Measurements from ENCODE around the gene ALK. TPM values are rescaled to one million over a fixed set of nuclear protein-coding genes. Genes with fewer than 3 reads are reported as not detected.

Gene ALK
- total RNA-seq, 1 experiment from 2014 or later = 14.7 TPM

DNA sequence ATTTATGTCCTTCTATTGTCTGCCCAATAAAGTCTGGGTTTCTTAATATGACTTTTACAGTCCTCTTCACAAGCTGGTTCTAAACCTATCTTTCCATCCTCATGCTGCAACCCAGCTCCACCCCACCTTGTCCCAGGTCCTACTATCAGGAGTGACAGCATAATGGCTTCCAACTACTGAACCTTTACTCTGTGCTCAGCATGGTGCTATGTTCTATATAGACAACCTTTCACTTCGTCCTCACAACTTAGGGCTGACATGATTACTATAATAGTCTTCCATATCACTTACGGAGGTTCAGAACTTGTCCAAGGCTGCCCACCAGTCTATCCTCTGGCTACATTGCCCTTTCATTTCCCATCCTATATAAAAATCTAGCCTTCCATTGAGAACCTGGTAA lies 256.8 kb downstream of the ALK start:
- BruUV-seq (replicated peaks) = no TSS peak
- no peaks in the 10 kb centered on the region for H3K9me3 ChIP-seq (ENCODE audit: low read depth, low read length, poor library complexity, severe bottlenecking)
- CTCF ChIA-PET = no interaction called here

DNA sequence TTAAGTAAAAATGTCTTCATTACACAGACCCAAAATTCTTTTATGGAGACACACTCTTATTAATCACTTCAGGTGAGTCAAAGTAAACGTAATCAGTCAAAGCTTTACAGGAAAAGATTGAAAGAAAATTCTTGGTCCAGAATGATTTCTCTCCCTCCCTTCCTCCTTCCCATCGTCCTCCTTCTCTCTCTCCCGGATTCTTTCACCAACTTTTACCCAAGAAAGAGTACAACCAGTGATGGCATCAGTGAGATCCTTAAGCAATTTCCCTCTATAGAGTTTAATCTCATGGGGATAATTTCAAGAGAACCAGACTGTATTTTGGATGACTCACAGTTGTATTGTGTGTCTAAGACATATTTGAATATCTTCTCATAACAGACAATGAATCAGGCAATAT lies 258.1 kb downstream of the ALK start:
- BruUV-seq (replicated peaks) = no TSS peak
- TF ChIP-seq, protein P1, sequence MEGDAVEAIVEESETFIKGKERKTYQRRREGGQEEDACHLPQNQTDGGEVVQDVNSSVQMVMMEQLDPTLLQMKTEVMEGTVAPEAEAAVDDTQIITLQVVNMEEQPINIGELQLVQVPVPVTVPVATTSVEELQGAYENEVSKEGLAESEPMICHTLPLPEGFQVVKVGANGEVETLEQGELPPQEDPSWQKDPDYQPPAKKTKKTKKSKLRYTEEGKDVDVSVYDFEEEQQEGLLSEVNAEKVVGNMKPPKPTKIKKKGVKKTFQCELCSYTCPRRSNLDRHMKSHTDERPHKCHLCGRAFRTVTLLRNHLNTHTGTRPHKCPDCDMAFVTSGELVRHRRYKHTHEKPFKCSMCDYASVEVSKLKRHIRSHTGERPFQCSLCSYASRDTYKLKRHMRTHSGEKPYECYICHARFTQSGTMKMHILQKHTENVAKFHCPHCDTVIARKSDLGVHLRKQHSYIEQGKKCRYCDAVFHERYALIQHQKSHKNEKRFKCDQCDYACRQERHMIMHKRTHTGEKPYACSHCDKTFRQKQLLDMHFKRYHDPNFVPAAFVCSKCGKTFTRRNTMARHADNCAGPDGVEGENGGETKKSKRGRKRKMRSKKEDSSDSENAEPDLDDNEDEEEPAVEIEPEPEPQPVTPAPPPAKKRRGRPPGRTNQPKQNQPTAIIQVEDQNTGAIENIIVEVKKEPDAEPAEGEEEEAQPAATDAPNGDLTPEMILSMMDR (conservative IDR thresholded peaks at IDR 0.05; ENCODE audit: low read depth, low read length) = no peak
- no peak for TF ChIP-seq EZH2 (IDR thresholded peaks at IDR 0.05; ENCODE audit: borderline replicate concordance, low read depth, low read length, poor library complexity, severe bottlenecking)
- ChIA-PET POLR2A (ENCODE audit: low non-redundant PET) (no interaction called here), CTCF (no interaction called here)
- Histone ChIP-seq H3K9me3 (ENCODE audit: low read depth, low read length, poor library complexity, severe bottlenecking) (no peaks in the 10 kb centered on the region), H3K4me1 (ENCODE audit: insufficient read depth, low read length, poor library complexity, severe bottlenecking) (peaks cover 14% of the 10 kb centered on the region), H3K4me3 (ENCODE audit: low read depth, low read length, poor library complexity, severe bottlenecking) (no peak overlapping the region), H3K36me3 (ENCODE audit: insufficient read depth, low read length, poor library complexity, severe bottlenecking) (no peaks in the 10 kb centered on the region), H3K27me3 (replicated peaks; ENCODE audit: insufficient read depth, low read depth, low read length, poor library complexity) (no peaks in the 10 kb centered on the region), H3K27ac (ENCODE audit: low read depth, low read length, poor library complexity, severe bottlenecking) (no peak overlapping the region)
- peak; percentile 68 for DNase-seq (ENCODE audit: low spot score)
- intact Hi-C loops (cut with micrococcal nuclease; ENCODE audit: unreplicated experiment) = no loop called here

More for the DNA sequence above, 256.8 kb downstream of the ALK start:
- H3K4me3 ChIP-seq (ENCODE audit: low read depth, low read length, poor library complexity, severe bottlenecking) = no peak overlapping the region
- H3K4me1 ChIP-seq (ENCODE audit: insufficient read depth, low read length, poor library complexity, severe bottlenecking) = peaks cover 14% of the 10 kb centered on the region
- no peak for DNase-seq (ENCODE audit: low spot score)
- intact Hi-C loops (cut with micrococcal nuclease; ENCODE audit: unreplicated experiment) = no loop called here
- POLR2A ChIA-PET (ENCODE audit: low non-redundant PET) = no interaction called here
- no peak overlapping the region for H3K27ac ChIP-seq (ENCODE audit: low read depth, low read length, poor library complexity, severe bottlenecking)
- H3K27me3 ChIP-seq (replicated peaks; ENCODE audit: insufficient read depth, low read depth, low read length, poor library complexity) = no peaks in the 10 kb centered on the region
- TF ChIP-seq EZH2 (IDR thresholded peaks at IDR 0.05; ENCODE audit: borderline replicate concordance, low read depth, low read length, poor library complexity, severe bottlenecking) = no peak
- no peaks in the 10 kb centered on the region for H3K36me3 ChIP-seq (ENCODE audit: insufficient read depth, low read length, poor library complexity, severe bottlenecking)

DNA sequence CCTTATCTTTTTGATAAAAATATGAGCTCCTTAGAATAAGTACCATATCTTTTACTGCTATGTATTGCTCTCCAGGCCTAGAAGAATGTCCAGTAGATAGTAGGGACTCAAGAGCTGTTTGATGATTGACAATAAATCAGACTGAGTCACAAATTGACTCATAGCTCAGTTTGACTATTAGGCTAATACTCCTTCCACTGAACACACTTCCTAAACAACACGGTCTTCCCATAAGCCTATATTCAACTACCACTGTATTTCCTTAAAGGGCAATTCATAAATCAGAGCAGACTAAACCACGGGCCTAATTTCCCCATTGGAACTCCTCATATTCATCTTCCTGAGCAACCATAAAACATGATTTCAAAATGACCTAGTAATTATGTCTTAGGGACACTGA lies 258.5 kb downstream of the ALK start:
- ChIA-PET POLR2A (ENCODE audit: low non-redundant PET) (no interaction called here), CTCF (no interaction called here)
- DNase-seq (ENCODE audit: low spot score) = peak; percentile 5
- H3K4me1 ChIP-seq (ENCODE audit: insufficient read depth, low read length, poor library complexity, severe bottlenecking) = peaks cover 14% of the 10 kb centered on the region
- intact Hi-C loops (cut with micrococcal nuclease; ENCODE audit: unreplicated experiment) = no loop called here
- TF ChIP-seq, protein P1 (conservative IDR thresholded peaks at IDR 0.05; ENCODE audit: low read depth, low read length) = no peak
- TF ChIP-seq EZH2 (IDR thresholded peaks at IDR 0.05; ENCODE audit: borderline replicate concordance, low read depth, low read length, poor library complexity, severe bottlenecking) = no peak
- no peaks in the 10 kb centered on the region for H3K27me3 ChIP-seq (replicated peaks; ENCODE audit: insufficient read depth, low read depth, low read length, poor library complexity)
- H3K9me3 ChIP-seq (ENCODE audit: low read depth, low read length, poor library complexity, severe bottlenecking) = no peaks in the 10 kb centered on the region
- no TSS peak for BruUV-seq (replicated peaks)
- no peaks in the 10 kb centered on the region for H3K36me3 ChIP-seq (ENCODE audit: insufficient read depth, low read length, poor library complexity, severe bottlenecking)
- H3K4me3 ChIP-seq (ENCODE audit: low read depth, low read length, poor library complexity, severe bottlenecking) = no peak overlapping the region
- H3K27ac ChIP-seq (ENCODE audit: low read depth, low read length, poor library complexity, severe bottlenecking) = no peak overlapping the region

DNA sequence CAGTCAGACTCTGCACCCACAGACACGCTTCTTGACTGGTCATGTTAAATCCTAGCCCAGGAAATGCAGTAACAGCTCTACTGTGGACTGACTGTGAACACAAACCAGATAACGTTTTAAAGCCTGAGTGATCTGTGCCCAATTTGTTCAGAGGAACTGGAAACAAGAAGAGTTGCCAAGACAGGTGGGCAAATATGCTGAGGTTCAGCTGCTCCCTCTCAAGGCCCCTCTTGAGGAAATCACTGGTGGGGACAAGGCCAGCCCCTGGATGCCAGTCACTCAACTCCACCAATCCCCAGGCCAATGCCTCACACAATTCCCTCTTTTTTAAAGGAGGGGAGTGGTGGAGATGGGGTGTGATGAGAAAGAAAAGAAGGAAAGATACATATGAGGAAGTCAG lies 261.2 kb downstream of the ALK start:
- TF ChIP-seq, protein P1 (conservative IDR thresholded peaks at IDR 0.05; ENCODE audit: low read depth, low read length) = no peak
- TF ChIP-seq EZH2 (IDR thresholded peaks at IDR 0.05; ENCODE audit: borderline replicate concordance, low read depth, low read length, poor library complexity, severe bottlenecking) = no peak
- peaks cover 14% of the 10 kb centered on the region for H3K4me1 ChIP-seq (ENCODE audit: insufficient read depth, low read length, poor library complexity, severe bottlenecking)
- no peaks in the 10 kb centered on the region for H3K27me3 ChIP-seq (replicated peaks; ENCODE audit: insufficient read depth, low read depth, low read length, poor library complexity)
- H3K4me3 ChIP-seq (ENCODE audit: low read depth, low read length, poor library complexity, severe bottlenecking) = no peak overlapping the region
- BruUV-seq (replicated peaks) = no TSS peak
- DNase-seq (ENCODE audit: low spot score) = no peak
- ChIA-PET POLR2A (ENCODE audit: low non-redundant PET) (no interaction called here), CTCF (no interaction called here)
- intact Hi-C loops (cut with micrococcal nuclease; ENCODE audit: unreplicated experiment) = no loop called here
- H3K27ac ChIP-seq (ENCODE audit: low read depth, low read length, poor library complexity, severe bottlenecking) = no peak overlapping the region
- no peaks in the 10 kb centered on the region for H3K9me3 ChIP-seq (ENCODE audit: low read depth, low read length, poor library complexity, severe bottlenecking)
- H3K36me3 ChIP-seq (ENCODE audit: insufficient read depth, low read length, poor library complexity, severe bottlenecking) = no peaks in the 10 kb centered on the region

Measured in A673 (cell line).